GM18520 (cell line): ENCODE data around the gene HID1.
"Not testable (repeated sequence)": the region's sequence is repeated elsewhere in the genome, so short reads cannot be mapped to it uniquely, and the experiment has no call there.

Experiments
- ATAC-seq: cut with Tn5 transposase; IDR thresholded peaks from one replicate; pipeline ENCODE4 v1.9.1; 2021; ENCODE audit not compliant: unreplicated experiment

The HID1 gene

DNA sequence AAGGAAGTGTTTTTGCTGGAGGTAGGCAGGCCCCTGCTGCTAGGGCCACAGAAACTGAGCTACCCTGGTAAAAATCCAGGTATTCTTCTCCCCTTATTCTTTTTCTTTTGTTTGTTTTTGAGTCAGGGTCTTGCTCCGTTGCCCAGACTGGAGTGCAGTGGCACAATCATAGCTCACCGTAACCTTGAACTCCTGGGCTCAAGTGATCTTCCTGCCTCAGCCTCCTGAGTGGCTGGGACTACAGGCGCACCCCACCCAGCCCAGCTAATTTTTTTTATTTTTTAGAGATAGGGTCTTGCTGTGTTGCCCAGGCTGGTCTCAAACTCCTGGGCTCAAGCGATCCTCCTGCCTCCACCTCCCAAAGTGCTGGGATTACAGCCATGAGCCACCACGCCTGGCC is 3.1 kb downstream of the HID1 start:
- ATAC-seq: not testable (repeated sequence)

DNA sequence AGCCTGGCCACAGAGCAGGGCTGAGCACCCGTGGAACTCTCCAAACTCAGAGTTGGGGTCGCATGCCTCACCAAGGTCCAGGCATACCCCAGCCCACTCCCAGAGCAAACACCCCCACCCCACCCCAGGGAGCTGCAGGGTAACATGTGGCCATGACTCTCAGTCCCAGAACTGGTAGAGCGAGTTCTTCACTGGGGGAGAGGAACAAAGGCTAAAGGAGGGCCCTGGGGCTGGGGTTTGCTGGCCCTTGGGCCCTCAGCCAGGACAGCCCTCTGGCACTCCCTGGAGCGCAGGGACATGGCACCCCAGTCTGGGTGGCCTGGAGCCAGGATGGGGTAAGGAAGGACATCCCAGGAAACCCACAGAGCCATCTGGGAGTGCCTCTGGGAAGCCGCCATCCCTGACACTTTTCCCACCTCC is 4.2 kb downstream of the HID1 start:
- no peak for ATAC-seq

DNA sequence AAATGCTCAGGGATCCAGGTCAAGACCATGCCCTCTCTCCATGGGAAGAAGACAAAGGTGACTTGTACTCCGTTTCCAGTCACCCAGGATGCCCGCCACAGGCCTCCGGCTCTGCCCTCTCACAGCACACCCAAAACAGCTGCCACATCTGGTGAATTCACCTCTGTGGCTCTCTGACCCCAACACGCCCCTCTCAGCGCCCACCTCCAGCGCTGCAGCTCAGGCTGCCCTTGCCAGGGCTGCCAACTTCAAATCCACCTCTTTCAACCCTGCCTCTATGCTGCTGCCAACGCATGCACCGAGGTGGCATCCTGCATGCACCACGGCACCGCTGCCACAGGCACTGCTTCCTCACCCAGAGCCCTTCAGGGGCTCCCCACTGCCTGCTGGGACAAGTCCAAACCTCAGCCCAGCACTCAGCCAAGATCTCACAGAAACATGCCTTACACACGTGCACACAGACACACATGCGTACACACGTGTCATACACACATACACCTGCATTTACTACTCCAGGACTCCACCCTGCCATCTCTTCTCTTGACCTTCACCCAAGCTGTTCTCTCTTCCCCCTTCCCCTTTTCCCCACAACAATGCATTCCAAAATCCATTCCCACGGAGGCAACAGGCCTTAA is 7.5 kb downstream of the HID1 start:
- ATAC-seq: no peak

DNA sequence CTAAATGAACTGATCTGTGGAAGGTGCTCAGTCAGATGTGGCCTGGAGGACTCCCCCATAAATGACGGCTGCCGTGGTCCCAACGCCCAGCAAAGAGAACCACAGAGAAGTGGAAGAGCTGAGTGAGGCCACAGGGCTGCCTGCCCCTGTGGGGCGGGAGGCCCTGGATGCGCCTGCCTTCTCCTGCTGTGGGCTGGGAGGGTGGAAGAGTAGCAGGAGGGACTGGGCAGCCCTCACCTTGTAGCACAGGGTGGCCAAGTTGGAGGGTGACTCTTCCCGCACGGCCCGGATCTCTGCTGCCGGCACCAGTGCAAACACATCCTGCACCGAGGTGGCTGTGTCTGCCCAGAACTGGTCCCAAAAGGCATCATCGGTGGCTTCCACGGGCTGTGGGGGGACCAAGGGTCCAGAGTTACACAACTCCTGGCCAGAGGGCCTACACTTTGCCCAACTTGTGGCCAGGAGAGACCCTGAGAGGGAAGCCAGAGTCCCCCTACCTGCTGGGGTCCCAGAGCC is 8.3 kb downstream of the HID1 start:
- no peak for ATAC-seq

DNA sequence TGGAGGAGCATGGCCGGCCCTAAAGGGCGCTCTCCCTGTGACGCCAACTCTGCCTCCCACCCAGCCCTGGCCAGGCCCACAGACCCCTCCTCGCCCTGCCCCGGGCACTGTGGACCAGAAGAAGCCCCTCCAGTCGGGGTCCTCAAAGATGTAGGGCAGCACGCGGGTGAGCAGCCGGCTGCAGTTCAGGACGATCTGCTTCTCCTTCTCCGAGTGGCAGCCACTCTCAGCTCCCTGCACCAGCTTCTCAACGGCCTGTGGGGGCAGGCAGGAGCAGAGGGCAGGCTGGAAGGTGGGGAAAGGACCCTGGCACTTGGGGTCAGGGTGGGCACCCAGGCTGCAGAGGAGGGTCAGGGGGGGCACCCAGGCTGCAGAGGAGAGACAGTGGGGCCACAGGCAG is 8.9 kb downstream of the HID1 start:
- no peak for ATAC-seq

DNA sequence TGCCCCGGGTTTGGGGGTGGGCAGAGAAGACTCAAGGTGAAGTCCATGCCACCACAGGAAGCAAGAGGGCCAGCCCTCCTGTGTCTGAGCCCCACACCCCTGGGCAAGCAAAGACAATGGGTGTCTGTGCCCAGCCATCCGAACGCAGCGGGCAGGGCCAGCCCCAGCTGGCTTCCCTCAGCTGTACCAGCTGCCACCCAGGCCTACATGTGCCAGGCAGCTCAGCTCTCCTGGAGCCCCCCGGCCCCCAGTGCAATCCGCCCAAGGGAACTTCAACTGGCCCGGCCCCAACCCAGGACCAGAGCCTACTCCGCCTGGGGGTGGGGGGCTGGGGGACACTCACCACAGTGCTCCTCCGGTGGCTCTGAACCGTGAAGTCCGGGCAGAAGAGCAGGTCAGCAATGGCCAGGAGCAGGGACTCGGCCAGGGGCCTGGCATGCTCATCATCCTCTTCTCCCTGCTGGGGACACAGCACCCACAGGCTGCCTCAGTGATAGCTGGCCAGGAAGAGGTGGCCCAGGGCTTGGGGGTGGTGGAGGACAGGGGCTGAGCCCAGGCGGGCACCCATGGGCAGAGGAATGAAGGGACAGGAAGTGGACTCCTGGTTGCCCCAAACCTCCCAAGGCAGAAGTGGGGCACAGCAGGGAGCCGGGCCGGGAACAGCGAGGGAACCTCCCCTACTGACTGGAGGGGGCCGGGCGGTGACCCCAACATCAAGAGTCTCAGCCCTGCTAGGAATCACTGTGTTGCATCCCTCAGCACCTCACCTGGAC is 9.8 kb downstream of the HID1 start:
- no peak for ATAC-seq

DNA sequence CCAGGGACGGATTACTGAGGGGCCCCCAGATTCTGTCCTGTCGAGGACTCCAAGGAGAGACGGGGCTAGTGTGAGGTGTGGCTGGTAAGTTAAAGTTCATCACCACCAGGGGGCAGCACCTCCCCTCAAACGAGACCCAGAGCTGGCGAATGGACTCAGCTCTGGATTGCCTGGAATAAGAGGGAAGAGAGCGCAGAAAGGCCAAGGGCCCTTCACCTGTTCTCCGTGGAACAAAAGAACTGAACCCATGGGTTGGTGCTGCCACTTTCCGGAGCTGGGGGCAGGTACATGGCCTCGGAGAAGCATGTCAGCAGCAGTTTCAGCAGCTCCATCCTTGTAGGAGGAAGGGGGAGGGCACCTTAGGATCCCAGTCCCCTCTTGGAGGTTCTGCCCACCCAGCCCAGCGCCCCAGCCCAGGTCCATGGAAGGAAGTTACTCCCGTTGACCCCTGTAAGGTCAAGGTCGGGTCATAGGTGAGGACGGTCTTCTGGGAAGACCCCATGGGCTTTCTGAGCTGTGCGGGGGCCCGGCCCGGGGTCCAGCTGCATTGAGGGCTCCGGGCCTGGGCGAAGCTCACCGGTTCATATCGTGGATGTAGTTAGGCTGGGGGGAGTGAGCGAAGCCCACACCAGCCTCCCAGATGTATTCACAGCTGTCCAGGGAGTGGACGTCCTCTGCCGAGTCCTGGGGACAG is 10.8 kb downstream of the HID1 start:
- no peak for ATAC-seq

DNA sequence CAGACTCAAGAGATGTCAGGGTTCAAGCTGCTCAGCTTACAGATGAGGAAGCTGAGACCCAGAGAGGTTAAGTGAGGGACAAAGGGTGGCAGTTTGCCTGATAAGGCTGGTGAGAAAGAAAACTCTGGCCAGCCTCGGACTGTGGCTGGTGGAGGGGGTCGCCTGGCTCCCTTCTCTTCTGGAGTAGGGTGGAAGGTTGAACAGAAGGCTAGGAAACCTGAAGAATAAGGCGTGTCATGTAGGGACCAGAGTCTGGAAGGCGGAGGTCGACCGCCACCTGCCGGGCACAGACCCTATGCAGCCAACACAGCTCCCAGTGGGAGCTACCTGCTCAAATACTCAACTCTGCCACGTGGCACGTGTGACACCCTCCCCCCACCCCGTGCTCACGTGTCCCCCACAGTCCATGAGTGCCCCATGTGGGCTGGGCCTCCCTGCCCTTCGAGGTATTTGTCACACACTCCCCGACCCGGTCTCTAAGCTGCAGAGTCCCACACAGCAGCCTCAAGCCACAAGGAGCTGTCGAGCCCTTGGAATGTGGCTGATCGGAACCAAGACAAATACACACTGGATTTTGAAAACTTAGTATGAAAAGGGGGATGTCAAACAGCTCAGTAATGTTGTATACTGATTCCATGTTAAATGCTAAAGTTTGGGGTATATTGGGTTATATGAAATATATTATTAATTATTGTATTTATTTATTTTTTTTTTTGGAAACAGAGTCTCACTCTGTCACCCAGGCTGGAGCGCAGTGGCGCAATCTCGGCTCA is 11.8 kb downstream of the HID1 start:
- ATAC-seq: no peak

DNA sequence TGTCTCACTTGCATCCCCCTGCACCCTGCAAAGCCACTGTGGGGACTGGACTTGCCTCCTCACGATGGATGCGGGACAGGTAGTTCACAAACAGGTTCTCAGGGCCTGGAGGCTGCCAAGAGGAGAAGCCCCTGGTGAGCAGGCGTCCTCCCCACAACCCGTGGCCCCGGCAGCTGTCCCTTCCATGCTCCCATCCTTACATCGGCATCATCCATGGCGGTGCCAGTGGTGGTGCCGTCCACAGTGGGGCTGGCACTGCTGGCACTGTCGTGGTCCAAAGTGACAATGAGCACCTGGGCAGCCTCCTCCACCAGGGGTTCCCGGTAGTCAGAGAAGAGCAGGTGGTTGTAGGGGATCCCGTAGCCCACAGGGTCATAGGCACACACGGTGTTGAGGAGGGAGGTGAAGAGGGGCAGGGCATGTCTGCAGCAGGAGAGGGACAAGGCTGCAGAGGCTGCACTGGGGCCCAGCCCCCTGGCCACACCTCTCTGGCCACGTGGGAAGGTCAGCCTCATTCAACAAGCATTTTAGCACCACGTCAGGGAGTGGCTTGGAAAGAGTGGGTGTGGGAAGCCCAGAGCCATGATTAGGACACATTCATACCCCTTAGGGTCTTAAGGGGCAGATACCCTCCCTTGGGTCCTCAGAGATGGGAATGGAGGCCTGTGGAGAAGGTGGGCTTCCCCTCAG is 12.6 kb downstream of the HID1 start:
- no peak for ATAC-seq

DNA sequence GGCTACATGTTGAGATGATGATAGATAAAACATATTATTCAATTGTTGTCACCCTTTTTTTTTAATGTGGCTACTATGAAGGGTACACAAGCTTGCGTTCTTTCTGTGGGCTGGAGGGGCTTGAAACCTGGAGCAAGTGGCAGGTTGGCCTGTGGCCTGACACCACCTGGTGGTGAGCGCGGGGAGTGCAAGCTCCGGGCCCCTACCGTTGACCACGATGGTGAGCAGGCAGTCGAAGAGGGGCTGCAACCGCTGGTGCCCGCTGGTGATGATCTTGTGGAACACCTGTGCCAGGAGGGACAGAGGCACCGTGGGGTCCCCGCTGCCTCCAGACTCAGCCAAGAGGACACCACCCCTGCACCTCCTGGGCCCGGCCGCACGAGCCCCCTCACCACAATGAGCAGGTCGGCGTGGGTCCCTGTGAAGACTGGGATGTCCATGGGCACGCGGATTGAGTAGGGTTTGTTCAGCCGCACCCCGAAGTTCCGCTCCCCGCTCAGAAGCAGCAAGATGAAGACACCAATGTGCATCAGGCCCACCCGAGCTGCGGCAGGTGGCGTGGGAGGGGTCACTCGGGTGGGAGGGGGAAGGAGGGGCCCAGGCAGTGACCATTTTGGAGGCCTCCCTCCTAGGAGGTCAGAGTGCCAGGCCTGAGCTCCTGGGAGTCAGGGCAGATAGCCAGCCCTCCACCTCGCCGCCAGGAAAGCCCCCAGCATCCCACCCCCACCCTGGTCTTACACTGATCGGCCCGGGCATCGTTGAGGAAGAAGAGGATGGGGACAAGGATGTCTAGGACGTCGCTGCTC is 14.4 kb downstream of the HID1 start:
- ATAC-seq: no peak

DNA sequence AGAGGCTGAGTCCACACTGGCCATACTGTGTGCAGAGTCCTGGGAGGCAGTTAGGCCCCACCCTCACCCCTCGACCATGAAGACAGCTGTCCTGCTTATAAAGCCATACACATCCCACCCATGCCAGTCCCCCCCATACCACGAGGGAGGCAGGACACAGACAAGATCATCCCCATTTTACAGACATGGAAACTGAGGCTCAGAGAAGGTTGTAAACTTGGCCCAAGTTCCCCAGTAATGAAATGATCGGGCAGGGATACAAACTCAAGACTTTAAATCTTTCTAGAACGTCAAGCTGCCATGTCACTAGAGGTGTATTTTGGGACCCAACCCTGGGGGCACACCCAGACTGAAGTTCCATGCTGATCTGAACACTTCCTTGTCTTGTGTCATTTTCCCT is 16.5 kb downstream of the HID1 start:
- no peak for ATAC-seq

DNA sequence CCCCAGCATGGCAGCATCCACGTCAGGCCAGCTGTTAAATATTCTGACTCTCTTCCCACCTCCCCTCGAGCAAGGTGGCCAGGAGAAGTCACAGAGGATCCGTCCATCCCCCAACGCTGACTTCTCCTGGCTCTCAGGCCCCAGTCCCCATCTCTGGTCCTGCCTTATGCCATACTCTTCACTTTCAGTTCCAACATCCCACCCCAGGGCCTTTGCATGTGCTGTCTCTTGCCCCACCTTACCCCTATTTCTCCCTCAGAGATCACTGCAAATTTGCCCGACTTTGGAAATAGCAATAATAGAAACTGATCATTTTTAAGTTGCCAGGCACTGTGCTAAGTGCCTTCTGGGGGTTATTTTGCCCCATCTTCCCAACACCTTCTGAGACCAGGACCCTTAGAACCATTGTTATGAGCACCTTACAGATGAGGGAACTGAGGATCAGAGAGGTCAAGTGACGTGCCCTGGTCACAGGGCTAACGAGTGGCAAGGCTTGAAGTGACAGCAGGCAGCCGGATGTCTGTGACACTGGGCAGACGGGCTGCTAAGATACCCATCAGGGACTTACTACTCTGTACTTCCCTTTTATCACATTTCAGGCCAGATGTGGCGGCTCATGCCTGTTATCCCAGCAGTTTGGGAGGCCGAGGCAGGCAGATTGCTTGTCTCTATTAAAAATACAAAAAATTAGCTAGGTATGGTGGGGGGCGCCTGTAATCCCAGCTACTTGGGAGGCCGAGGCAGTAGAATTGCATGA is 17.7 kb downstream of the HID1 start:
- no peak for ATAC-seq

DNA sequence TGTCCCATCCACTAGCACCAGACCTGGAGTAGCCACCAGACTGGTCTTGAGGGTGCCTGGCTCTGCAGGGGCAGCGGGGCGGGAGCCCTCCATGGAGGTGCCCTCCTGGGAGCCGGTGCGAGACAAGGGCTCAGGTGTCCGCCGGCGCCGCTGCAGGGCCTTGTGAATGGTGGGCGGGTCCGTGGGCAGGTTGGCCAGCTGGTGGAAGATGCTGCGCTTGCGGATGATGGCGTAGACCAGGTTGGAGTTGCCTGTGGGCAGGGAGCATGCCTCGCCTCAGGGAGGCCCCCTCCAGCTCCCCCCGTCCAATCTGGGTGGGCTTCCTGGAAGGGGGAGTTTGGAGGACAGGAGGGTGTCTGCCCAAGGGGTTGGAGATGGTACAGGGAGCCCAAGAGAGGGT is 18.4 kb downstream of the HID1 start:
- no peak for ATAC-seq

DNA sequence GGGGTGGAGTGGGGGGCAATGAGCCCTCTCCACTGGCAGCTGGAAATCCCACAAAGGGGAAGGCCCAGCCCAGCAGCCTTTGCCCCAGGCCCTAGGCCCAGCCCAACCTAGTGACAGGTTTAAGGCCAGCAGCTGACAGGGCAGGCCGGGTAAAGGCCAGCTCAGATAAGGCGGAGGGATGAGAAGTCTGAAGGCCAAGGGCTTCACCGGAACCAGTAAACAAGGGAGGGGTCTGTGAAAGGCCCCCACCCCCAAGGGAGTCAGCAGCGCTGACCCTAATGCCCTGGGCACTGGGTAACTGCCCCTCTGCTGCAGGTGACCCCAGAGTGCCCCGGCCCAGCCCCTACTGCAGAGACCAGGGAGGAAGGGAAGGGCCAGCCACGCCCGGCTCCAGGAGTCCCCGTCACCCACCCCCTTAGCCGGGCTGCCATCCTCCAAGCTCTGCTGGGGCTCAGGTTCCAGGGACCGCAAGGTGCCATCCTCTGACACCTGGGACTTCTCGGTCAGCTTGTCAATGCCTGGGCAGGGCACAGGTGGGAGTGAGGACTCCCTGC is 19.3 kb downstream of the HID1 start:
- ATAC-seq: no peak

DNA sequence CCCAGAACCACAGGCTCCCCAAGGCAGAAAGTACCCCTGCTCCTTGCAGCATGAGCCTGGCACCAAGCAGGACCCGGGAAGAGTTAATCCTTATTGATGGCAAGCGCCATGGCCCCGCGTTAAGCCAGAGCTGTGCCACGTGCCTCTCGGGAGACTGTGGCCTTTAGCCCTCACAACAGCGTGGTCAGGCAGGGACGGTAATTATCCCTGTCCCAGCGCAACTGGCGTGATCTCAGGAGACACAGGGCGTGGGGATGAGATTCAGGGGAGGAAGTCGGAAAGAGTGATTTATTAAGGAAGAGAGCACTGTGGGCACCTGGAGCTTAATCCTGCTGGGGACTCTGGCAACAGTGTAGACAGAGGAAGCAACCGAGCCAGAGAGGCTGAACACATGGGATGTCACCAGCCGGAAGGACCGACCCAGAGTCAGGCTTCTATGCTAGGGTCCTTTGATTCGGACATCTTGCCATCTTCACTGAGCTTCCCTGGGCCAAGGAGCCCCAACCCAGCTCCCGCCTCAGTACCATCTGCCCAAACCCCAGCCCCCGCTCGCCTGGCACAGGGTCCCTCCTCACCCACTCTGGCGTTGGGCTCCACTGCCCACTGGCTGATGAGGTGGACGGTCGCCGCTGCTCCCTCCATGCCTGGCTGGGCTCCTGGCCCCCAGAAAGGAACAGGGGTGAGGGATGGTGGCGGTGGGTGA is 20.0 kb downstream of the HID1 start:
- no peak for ATAC-seq

DNA sequence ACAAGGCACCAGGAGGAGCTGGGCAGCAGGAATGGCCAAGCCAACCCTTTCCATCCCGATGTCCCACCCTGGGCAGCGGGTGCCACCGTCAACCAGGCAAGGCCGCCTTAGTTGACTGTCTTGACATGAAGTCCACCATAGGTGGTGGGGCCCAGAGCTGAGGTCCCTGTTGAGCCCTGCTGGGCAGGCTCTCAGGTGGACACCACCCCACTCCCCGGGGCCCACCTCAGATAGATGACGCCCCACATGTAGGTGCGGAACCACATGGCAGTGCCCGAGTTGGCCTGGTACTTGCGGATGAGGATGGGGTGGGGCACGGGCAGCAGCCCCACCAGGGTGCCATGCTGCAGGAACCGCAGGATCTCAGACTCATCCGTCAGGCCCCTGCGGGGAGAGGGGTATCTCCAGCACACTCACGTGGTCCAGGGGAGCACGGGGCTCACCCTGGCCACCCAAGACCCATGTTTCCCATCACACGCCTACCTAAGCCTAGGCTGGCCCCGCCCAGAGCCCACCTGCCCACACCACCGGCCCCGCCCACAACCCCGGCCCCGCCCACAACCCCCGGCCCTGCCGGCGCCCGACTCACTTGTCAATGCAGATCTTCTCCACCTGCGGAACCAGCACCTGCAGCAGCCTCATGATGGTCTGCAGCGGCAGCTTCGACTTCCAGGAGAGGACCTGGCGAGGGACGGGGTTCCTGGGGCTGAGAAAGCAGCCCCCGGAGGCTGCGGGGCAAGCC is 20.7 kb downstream of the HID1 start:
- no peak for ATAC-seq

DNA sequence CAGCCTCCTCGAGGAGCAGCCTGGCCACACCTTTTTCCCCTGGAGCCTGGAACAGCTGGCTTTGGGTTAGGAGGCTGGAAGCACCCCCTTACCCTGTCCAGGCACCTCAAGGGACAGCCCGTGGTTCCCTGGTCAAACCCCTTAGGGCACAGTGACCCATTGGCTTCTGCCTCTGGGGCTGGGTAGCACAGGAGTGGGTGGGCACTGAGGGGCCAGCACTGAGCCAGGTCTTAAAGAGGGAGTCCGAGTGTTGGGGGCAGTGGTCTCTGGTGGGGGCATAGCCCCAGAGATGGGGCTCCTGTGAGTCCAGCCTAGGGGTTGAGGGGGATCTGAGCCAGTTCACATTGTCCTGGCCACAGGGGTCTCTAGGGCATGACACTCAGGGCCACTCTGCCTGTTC is 21.5 kb downstream of the HID1 start:
- no peak for ATAC-seq

DNA sequence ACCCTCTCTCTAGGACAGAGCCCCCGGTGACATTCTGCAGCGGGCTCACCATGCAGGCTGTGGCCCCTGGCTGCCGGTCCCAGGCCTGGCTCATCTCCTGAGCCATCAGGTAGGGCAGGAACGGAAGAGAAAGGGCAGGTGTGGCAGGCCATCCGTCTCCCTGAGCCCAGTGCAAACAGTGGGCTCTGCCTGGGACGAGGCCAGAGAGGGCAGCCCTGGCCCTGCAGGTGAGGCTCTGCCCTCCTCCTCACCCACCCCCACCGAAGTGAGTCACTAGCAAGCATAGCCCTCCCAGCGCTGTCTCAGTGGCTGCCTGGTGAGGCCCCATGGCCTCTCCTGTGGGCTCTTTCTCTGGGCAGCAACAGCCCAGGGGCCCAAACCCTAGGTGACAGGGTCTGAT is 22.4 kb downstream of the HID1 start:
- no peak for ATAC-seq
